ENCODE measurements around the gene MAP2K5.

Gene MAP2K5

DNA sequence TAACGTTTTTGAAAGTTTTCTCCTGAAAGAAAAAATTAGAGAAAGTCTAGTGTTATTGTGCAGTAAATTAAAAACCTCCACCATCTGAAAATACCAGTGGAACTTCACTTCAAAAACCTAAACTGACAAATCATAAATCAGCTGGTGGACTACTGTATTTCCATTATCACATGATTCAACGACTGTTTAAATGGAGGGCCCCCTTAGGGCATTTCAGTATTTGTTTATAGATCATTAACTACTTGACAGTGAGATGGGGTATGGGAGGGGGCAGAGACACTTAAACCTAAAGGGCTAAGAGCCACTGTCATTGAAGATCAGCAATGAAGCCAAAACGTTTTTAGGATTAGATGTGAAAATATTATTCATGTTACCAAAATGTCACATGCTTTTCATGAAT lies 30.4 kb upstream of the MAP2K5 start (continued):
- TF ChIP-seq, protein P1, sequence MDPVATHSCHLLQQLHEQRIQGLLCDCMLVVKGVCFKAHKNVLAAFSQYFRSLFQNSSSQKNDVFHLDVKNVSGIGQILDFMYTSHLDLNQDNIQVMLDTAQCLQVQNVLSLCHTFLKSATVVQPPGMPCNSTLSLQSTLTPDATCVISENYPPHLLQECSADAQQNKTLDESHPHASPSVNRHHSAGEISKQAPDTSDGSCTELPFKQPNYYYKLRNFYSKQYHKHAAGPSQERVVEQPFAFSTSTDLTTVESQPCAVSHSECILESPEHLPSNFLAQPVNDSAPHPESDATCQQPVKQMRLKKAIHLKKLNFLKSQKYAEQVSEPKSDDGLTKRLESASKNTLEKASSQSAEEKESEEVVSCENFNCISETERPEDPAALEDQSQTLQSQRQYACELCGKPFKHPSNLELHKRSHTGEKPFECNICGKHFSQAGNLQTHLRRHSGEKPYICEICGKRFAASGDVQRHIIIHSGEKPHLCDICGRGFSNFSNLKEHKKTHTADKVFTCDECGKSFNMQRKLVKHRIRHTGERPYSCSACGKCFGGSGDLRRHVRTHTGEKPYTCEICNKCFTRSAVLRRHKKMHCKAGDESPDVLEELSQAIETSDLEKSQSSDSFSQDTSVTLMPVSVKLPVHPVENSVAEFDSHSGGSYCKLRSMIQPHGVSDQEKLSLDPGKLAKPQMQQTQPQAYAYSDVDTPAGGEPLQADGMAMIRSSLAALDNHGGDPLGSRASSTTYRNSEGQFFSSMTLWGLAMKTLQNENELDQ (tag by site-specific recombination; IDR thresholded peaks at IDR 0.05; ENCODE audit: low read depth): no peak
- TF ChIP-seq, protein P2, sequence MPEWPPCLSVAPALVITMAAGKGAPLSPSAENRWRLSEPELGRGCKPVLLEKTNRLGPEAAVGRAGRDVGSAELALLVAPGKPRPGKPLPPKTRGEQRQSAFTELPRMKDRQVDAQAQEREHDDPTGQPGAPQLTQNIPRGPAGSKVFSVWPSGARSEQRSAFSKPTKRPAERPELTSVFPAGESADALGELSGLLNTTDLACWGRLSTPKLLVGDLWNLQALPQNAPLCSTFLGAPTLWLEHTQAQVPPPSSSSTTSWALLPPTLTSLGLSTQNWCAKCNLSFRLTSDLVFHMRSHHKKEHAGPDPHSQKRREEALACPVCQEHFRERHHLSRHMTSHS (tag by site-specific recombination; IDR thresholded peaks at IDR 0.05): no peak
- TF ChIP-seq ZNF623 (tag by site-specific recombination; IDR thresholded peaks at IDR 0.05) (no peak), ZNF660 (tag by site-specific recombination; IDR thresholded peaks at IDR 0.05) (no peak), REPIN1 (tag by site-specific recombination; IDR thresholded peaks at IDR 0.05; ENCODE audit: low read depth) (no peak), ZNF174 (tag by site-specific recombination; IDR thresholded peaks at IDR 0.05) (no peak), ZBTB48 (tag by site-specific recombination; IDR thresholded peaks at IDR 0.05) (no peak), ZNF324 (tag by site-specific recombination; IDR thresholded peaks at IDR 0.05) (no peak), ZBTB8A (tag by site-specific recombination; IDR thresholded peaks at IDR 0.05) (0 out of 2 replicates have a peak, but pooled peaks have one; percentile 28), ZNF23 (tag by site-specific recombination; IDR thresholded peaks at IDR 0.05; ENCODE audit: borderline replicate concordance) (no peak), YY1 (tag by site-specific recombination; IDR thresholded peaks at IDR 0.05) (peak; percentile 65; the same call in 1 of the 2 replicates), ZBTB21 (tag by site-specific recombination; IDR thresholded peaks at IDR 0.05) (no peak), ZSCAN23 (tag by site-specific recombination; IDR thresholded peaks at IDR 0.05) (no peak), GLI2 (tag by site-specific recombination; IDR thresholded peaks at IDR 0.05; ENCODE audit: borderline replicate concordance, low read depth) (no peak), ZNF2 (tag by site-specific recombination; IDR thresholded peaks at IDR 0.05) (peak; percentile 19; the same call in 1 of the 2 replicates), ZNF394 (tag by site-specific recombination; IDR thresholded peaks at IDR 0.05; ENCODE audit: borderline replicate concordance) (no peak), ZNF837 (tag by site-specific recombination; IDR thresholded peaks at IDR 0.05) (no peak), ZNF585B (tag by site-specific recombination; IDR thresholded peaks at IDR 0.05) (no peak), ZNF555 (tag by site-specific recombination; conservative IDR thresholded peaks at IDR 0.05) (no peak), ZNF19 (tag by site-specific recombination; IDR thresholded peaks at IDR 0.05; ENCODE audit: low read depth) (no peak), ZBTB7A (tag by site-specific recombination; IDR thresholded peaks at IDR 0.05; ENCODE audit: low read depth) (no peak), PRDM1 (tag by site-specific recombination; IDR thresholded peaks at IDR 0.05) (no peak), ZNF529 (tag by site-specific recombination; IDR thresholded peaks at IDR 0.05; ENCODE audit: insufficient replicate concordance) (no peak)
- TF ChIP-seq, protein P3, sequence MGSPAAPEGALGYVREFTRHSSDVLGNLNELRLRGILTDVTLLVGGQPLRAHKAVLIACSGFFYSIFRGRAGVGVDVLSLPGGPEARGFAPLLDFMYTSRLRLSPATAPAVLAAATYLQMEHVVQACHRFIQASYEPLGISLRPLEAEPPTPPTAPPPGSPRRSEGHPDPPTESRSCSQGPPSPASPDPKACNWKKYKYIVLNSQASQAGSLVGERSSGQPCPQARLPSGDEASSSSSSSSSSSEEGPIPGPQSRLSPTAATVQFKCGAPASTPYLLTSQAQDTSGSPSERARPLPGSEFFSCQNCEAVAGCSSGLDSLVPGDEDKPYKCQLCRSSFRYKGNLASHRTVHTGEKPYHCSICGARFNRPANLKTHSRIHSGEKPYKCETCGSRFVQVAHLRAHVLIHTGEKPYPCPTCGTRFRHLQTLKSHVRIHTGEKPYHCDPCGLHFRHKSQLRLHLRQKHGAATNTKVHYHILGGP (tag by site-specific recombination; IDR thresholded peaks at IDR 0.05): peak; percentile 61
- TF ChIP-seq, protein P4, sequence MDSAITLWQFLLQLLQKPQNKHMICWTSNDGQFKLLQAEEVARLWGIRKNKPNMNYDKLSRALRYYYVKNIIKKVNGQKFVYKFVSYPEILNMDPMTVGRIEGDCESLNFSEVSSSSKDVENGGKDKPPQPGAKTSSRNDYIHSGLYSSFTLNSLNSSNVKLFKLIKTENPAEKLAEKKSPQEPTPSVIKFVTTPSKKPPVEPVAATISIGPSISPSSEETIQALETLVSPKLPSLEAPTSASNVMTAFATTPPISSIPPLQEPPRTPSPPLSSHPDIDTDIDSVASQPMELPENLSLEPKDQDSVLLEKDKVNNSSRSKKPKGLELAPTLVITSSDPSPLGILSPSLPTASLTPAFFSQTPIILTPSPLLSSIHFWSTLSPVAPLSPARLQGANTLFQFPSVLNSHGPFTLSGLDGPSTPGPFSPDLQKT (IDR thresholded peaks at IDR 0.05; ENCODE audit: borderline replicate concordance, low read depth, low read length): no peak
- TF ChIP-seq, protein P5, sequence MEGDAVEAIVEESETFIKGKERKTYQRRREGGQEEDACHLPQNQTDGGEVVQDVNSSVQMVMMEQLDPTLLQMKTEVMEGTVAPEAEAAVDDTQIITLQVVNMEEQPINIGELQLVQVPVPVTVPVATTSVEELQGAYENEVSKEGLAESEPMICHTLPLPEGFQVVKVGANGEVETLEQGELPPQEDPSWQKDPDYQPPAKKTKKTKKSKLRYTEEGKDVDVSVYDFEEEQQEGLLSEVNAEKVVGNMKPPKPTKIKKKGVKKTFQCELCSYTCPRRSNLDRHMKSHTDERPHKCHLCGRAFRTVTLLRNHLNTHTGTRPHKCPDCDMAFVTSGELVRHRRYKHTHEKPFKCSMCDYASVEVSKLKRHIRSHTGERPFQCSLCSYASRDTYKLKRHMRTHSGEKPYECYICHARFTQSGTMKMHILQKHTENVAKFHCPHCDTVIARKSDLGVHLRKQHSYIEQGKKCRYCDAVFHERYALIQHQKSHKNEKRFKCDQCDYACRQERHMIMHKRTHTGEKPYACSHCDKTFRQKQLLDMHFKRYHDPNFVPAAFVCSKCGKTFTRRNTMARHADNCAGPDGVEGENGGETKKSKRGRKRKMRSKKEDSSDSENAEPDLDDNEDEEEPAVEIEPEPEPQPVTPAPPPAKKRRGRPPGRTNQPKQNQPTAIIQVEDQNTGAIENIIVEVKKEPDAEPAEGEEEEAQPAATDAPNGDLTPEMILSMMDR (tag by site-specific recombination; IDR thresholded peaks at IDR 0.05): no peak
- TF ChIP-seq, protein P6, sequence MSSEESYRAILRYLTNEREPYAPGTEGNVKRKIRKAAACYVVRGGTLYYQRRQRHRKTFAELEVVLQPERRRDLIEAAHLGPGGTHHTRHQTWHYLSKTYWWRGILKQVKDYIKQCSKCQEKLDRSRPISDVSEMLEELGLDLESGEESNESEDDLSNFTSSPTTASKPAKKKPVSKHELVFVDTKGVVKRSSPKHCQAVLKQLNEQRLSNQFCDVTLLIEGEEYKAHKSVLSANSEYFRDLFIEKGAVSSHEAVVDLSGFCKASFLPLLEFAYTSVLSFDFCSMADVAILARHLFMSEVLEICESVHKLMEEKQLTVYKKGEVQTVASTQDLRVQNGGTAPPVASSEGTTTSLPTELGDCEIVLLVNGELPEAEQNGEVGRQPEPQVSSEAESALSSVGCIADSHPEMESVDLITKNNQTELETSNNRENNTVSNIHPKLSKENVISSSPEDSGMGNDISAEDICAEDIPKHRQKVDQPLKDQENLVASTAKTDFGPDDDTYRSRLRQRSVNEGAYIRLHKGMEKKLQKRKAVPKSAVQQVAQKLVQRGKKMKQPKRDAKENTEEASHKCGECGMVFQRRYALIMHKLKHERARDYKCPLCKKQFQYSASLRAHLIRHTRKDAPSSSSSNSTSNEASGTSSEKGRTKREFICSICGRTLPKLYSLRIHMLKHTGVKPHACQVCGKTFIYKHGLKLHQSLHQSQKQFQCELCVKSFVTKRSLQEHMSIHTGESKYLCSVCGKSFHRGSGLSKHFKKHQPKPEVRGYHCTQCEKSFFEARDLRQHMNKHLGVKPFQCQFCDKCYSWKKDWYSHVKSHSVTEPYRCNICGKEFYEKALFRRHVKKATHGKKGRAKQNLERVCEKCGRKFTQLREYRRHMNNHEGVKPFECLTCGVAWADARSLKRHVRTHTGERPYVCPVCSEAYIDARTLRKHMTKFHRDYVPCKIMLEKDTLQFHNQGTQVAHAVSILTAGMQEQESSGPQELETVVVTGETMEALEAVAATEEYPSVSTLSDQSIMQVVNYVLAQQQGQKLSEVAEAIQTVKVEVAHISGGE (tag by site-specific recombination; conservative IDR thresholded peaks at IDR 0.05; ENCODE audit: low read depth): no peak
- TF ChIP-seq, protein P7, sequence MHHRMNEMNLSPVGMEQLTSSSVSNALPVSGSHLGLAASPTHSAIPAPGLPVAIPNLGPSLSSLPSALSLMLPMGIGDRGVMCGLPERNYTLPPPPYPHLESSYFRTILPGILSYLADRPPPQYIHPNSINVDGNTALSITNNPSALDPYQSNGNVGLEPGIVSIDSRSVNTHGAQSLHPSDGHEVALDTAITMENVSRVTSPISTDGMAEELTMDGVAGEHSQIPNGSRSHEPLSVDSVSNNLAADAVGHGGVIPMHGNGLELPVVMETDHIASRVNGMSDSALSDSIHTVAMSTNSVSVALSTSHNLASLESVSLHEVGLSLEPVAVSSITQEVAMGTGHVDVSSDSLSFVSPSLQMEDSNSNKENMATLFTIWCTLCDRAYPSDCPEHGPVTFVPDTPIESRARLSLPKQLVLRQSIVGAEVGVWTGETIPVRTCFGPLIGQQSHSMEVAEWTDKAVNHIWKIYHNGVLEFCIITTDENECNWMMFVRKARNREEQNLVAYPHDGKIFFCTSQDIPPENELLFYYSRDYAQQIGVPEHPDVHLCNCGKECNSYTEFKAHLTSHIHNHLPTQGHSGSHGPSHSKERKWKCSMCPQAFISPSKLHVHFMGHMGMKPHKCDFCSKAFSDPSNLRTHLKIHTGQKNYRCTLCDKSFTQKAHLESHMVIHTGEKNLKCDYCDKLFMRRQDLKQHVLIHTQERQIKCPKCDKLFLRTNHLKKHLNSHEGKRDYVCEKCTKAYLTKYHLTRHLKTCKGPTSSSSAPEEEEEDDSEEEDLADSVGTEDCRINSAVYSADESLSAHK (tag by site-specific recombination; IDR thresholded peaks at IDR 0.05): 0 out of 2 replicates have a peak, but pooled peaks have one; percentile 33
